ENCODE measurements around the gene FOXM1.

- TF ChIP-seq ARID4B (CRISPR knock-in tag; IDR thresholded peaks at IDR 0.05; ENCODE audit: borderline replicate concordance), result no peak
- no peak for TF ChIP-seq PREB (CRISPR knock-in tag; IDR thresholded peaks at IDR 0.05; ENCODE audit: borderline replicate concordance)
- TF ChIP-seq CTCF (IDR thresholded peaks at IDR 0.05), result no peak
- no peak for TF ChIP-seq HMGXB4 (CRISPR knock-in tag; IDR thresholded peaks at IDR 0.05)
- no peak for TF ChIP-seq ETV6 (CRISPR knock-in tag; IDR thresholded peaks at IDR 0.05)
- TF ChIP-seq SP1 (CRISPR knock-in tag; conservative IDR thresholded peaks at IDR 0.05), result no peak
- TF ChIP-seq NR1H2 (CRISPR knock-in tag; IDR thresholded peaks at IDR 0.05), result no peak
- TF ChIP-seq USF2 (CRISPR knock-in tag; IDR thresholded peaks at IDR 0.05), result no peak
Measured at GRCh38 chr12:2856051-2856450, 20.9 kb downstream of the FOXM1 start.
